Measurements from ENCODE around the gene ARHGEF39. TPM values are rescaled to one million over a fixed set of nuclear protein-coding genes. Genes with fewer than 3 reads are reported as not detected.
A peak's percentile ranks its signal among the peaks of the same experiment; 100 is the strongest.
"Not testable (repeated sequence)": the region's sequence is repeated elsewhere in the genome, so short reads cannot be mapped to it uniquely, and the experiment has no call there.

The ARHGEF39 gene
- total and polyA plus RNA-seq, 10 of the 15 experiments (the other 5 are each of a cell fraction or from before 2014, with no cell fraction given), result 2.0 to 28.9 (median 13.2) TPM

DNA sequence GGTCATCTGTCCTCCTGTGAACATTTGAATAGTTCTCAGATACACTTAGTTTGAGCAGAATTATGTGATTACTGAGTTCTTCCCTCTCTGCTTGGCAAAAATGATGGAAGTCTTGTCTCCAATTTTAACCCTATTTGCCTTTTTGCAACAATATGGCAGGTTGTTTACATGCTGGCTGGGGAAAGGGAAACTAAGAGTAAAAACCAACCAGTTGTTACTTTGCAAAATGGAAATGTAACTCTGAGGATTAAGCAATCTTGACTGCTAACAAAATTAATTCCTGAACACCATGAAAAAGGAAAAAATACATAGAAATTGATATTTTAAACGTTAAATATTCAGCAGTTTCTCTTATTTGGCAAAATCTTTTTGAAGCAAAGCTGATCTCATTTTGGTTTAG is 25.4 kb downstream of the ARHGEF39 start:
- Histone ChIP-seq H3K4me1 (ENCODE audit: control insufficient read depth, insufficient read depth, low read length) (peaks cover 24% of the 10 kb centered on the region), H4K20me1 (ENCODE audit: control insufficient read depth, insufficient read depth) (no peaks in the 10 kb centered on the region), H3K4me2 (ENCODE audit: control insufficient read depth, insufficient read depth) (peak overlapping the region; percentile 21; the same call in 1 of the 2 replicates), H3K36me3 (ENCODE audit: control insufficient read depth in 2 of 2, insufficient read depth in 2 of 2, low read length in 1 of 2) (no peaks in the 10 kb centered on the region), H3K27ac (ENCODE audit: control insufficient read depth, insufficient read depth) (no peak overlapping the region), H3K4me3 (no peak overlapping the region), H3K9me3 (replicated peaks; ENCODE audit: control insufficient read depth, insufficient read depth, low read length) (no peaks in the 10 kb centered on the region), H3K27me3 (replicated peaks in 1 of 2; ENCODE audit: control insufficient read depth in 2 of 2, insufficient read depth in 2 of 2, low read length in 1 of 2) (no peaks in the 10 kb centered on the region), H2AFZ (ENCODE audit: control insufficient read depth, low read depth, low read length) (peak overlapping the region; percentile 24; the same call in 1 of the 2 replicates), H3K9ac (ENCODE audit: control insufficient read depth, insufficient read depth, low read length) (no peak overlapping the region), H3K79me2 (ENCODE audit: control insufficient read depth, insufficient read depth, low read length) (no peaks in the 10 kb centered on the region)
- no peak for DNase-seq (ENCODE audit: low read depth, low spot score)
- ChIA-PET POLR2A (no interaction called here), SMC1A (ENCODE audit: uncharacterized antibody, unreplicated experiment) (interaction anchor here (0.8 to 1.1 kb wide), 2 partner anchors 10 to 25 kb away, joined by 3 read pairs; partner anchors contain the start of gene ARHGEF39), CTCF (interaction anchor here (0.9 to 1.0 kb wide), 2 partner anchors 40 to 99 kb away, joined by 3 read pairs; no protein-coding TSS in a partner anchor), RAD21 (ENCODE audit: unreplicated experiment) (interaction anchor here (1.0 kb wide), 1 partner anchor 23 kb away, joined by 3 read pairs; no protein-coding TSS in a partner anchor)
- TF ChIP-seq, protein P1, sequence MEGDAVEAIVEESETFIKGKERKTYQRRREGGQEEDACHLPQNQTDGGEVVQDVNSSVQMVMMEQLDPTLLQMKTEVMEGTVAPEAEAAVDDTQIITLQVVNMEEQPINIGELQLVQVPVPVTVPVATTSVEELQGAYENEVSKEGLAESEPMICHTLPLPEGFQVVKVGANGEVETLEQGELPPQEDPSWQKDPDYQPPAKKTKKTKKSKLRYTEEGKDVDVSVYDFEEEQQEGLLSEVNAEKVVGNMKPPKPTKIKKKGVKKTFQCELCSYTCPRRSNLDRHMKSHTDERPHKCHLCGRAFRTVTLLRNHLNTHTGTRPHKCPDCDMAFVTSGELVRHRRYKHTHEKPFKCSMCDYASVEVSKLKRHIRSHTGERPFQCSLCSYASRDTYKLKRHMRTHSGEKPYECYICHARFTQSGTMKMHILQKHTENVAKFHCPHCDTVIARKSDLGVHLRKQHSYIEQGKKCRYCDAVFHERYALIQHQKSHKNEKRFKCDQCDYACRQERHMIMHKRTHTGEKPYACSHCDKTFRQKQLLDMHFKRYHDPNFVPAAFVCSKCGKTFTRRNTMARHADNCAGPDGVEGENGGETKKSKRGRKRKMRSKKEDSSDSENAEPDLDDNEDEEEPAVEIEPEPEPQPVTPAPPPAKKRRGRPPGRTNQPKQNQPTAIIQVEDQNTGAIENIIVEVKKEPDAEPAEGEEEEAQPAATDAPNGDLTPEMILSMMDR (IDR thresholded peaks at IDR 0.05 in 2 of 3, conservative IDR thresholded peaks at IDR 0.05 in 1 of 3; ENCODE audit: control insufficient read depth in 2 of 3, extremely low read depth in 1 of 3, insufficient read depth in 1 of 3, low read depth in 3 of 3, low read length in 3 of 3), result no peak
- TF ChIP-seq RAD21 (IDR thresholded peaks at IDR 0.05; ENCODE audit: insufficient read depth, low read depth, low read length) (no peak), ASH2L (IDR thresholded peaks at IDR 0.05; ENCODE audit: borderline replicate concordance, low read depth) (no peak)
- no peak for FAIRE-seq
- BruUV-seq (replicated peaks), result no TSS peak
- WGBS (ENCODE audit: insufficient coverage, insufficient replicate concordance, low lambda C conversion rate, missing lambda C conversion rate), result 52% methylated on average over 1 of the region's 1 CpG
- intact Hi-C loops (cut with micrococcal nuclease; ENCODE audit: unreplicated experiment) (no loop called here), in situ Hi-C loops (cut with MboI) (no loop called here)
- ATAC-seq, result no peak

DNA sequence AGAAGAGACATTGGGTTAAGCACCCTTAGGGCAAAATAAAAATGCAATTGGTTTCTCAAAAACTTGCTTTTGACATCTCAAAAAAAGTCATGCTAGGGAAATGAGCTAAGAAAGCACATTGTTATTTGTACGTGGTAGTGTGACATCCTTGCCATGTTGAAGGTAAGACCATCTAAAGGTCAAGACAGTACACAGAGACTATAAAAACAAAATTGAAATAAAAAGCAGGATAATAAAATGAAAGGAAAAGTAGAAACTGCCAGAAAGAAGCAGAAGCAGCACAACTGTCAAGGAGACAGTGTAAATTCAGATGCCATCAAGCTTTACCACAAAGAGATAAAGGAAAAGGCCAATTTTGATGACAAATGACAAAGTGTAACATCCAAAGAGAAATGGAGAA is 25.8 kb downstream of the ARHGEF39 start:
- Histone ChIP-seq H2AFZ (ENCODE audit: control insufficient read depth, low read depth, low read length) (peak overlapping the region; percentile 24; the same call in 1 of the 2 replicates), H3K4me1 (ENCODE audit: control insufficient read depth, insufficient read depth, low read length) (peaks cover 25% of the 10 kb centered on the region), H3K4me2 (ENCODE audit: control insufficient read depth, insufficient read depth) (peak overlapping the region; percentile 21; the same call in 1 of the 2 replicates)
- H3K36me3 ChIP-seq (ENCODE audit: control insufficient read depth in 2 of 2, insufficient read depth in 2 of 2, low read length in 1 of 2); in situ Hi-C loops (cut with MboI); POLR2A ChIA-PET; BruUV-seq (replicated peaks); H3K79me2 ChIP-seq (ENCODE audit: control insufficient read depth, insufficient read depth, low read length); H3K9ac ChIP-seq (ENCODE audit: control insufficient read depth, insufficient read depth, low read length); ATAC-seq; H3K4me3 ChIP-seq; intact Hi-C loops (cut with micrococcal nuclease; ENCODE audit: unreplicated experiment); FAIRE-seq; H3K27me3 ChIP-seq (replicated peaks in 1 of 2; ENCODE audit: control insufficient read depth in 2 of 2, insufficient read depth in 2 of 2, low read length in 1 of 2); H4K20me1 ChIP-seq (ENCODE audit: control insufficient read depth, insufficient read depth); H3K27ac ChIP-seq (ENCODE audit: control insufficient read depth, insufficient read depth); SMC1A ChIA-PET (ENCODE audit: uncharacterized antibody, unreplicated experiment); DNase-seq (ENCODE audit: low read depth, low spot score); CTCF ChIA-PET; H3K9me3 ChIP-seq (replicated peaks; ENCODE audit: control insufficient read depth, insufficient read depth, low read length): not testable (repeated sequence)
- RAD21 ChIA-PET (ENCODE audit: unreplicated experiment), result interaction anchor here (1.0 kb wide), 1 partner anchor 23 kb away, joined by 3 read pairs; no protein-coding TSS in a partner anchor
- WGBS (ENCODE audit: insufficient coverage, insufficient replicate concordance, low lambda C conversion rate, missing lambda C conversion rate), result 35% methylated on average over 1 of the region's 1 CpG

DNA sequence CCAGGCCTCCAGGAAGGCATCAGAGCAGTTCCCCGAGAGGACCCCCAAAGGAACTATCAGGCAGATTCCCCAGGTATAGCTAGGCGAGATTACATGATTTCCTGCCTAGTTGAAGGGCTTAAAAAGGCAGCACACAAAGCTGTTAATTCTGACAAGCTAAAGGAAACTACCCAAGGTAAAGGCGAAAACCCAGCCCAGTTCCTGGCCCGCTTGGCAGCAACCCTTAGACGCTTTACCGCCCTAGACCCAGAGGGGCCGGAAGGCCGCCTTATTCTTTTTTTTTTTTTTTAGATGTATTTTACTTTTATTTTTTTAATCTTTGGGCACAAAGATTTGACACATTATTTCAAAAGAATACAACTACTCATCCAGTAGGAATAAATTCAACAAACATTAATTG is 26.2 kb downstream of the ARHGEF39 start:
- in situ Hi-C loops (cut with MboI); H3K27ac ChIP-seq (ENCODE audit: control insufficient read depth, insufficient read depth); H3K79me2 ChIP-seq (ENCODE audit: control insufficient read depth, insufficient read depth, low read length); ATAC-seq; SMC1A ChIA-PET (ENCODE audit: uncharacterized antibody, unreplicated experiment); H3K9ac ChIP-seq (ENCODE audit: control insufficient read depth, insufficient read depth, low read length); BruUV-seq (replicated peaks); H3K4me3 ChIP-seq; intact Hi-C loops (cut with micrococcal nuclease; ENCODE audit: unreplicated experiment); H3K27me3 ChIP-seq (replicated peaks in 1 of 2; ENCODE audit: control insufficient read depth in 2 of 2, insufficient read depth in 2 of 2, low read length in 1 of 2); H3K9me3 ChIP-seq (replicated peaks; ENCODE audit: control insufficient read depth, insufficient read depth, low read length); DNase-seq (ENCODE audit: low read depth, low spot score); FAIRE-seq; POLR2A ChIA-PET; H3K36me3 ChIP-seq (ENCODE audit: control insufficient read depth in 2 of 2, insufficient read depth in 2 of 2, low read length in 1 of 2); H4K20me1 ChIP-seq (ENCODE audit: control insufficient read depth, insufficient read depth); H3K4me2 ChIP-seq (ENCODE audit: control insufficient read depth, insufficient read depth); H2AFZ ChIP-seq (ENCODE audit: control insufficient read depth, low read depth, low read length): not testable (repeated sequence)
- 82% methylated on average over 7 of the region's 8 CpGs for WGBS (ENCODE audit: insufficient coverage, insufficient replicate concordance, low lambda C conversion rate, missing lambda C conversion rate)
- RAD21 ChIA-PET (ENCODE audit: unreplicated experiment), result interaction anchor here (1.0 kb wide), 1 partner anchor 23 kb away, joined by 3 read pairs; no protein-coding TSS in a partner anchor
- CTCF ChIA-PET, result interaction anchor here (0.6 to 1.1 kb wide), 2 partner anchors 22 to 222 kb away, joined by 3 to 4 read pairs; no protein-coding TSS in a partner anchor
- H3K4me1 ChIP-seq (ENCODE audit: control insufficient read depth, insufficient read depth, low read length), result peaks cover 25% of the 10 kb centered on the region
